BLaER1 (cell line): Measurements from ENCODE around the gene THEMIS.
"Not testable (repeated sequence)": the region's sequence is repeated elsewhere in the genome, so short reads cannot be mapped to it uniquely, and the experiment has no call there.

Experiments used
- H3K27ac ChIP-seq: shearing (Covaris generic); formaldehyde crosslinking; 2 replicates; pipeline ENCODE4 v1.8.1; 2022
- H3K27me3 ChIP-seq: shearing (Covaris generic); formaldehyde crosslinking; 2 replicates; pipeline ENCODE4 v1.8.1; 2022
- H3K36me3 ChIP-seq: shearing (Covaris generic); formaldehyde crosslinking; 2 replicates; pipeline ENCODE4 v1.8.1; 2022
- H3K4me1 ChIP-seq: shearing (Covaris generic); formaldehyde crosslinking; 2 replicates; pipeline ENCODE4 v1.8.1; 2022
- H3K4me2 ChIP-seq: shearing (Covaris generic); formaldehyde crosslinking; 2 replicates; pipeline ENCODE4 v1.8.1; 2022
- H3K4me3 ChIP-seq: shearing (Covaris generic); formaldehyde crosslinking; 2 replicates; pipeline ENCODE4 v1.8.1; 2022
- H3K9ac ChIP-seq: shearing (Covaris generic); formaldehyde crosslinking; 2 replicates; pipeline ENCODE4 v1.8.1; 2022
- H3K9me3 ChIP-seq: shearing (Covaris generic); formaldehyde crosslinking; 2 replicates; pipeline ENCODE4 v1.8.1; 2022
- H4K20me1 ChIP-seq: shearing (Covaris generic); formaldehyde crosslinking; 2 replicates; pipeline ENCODE4 v1.8.1; 2022
- Cebpa-rat ChIP-seq: shearing (Covaris generic); IDR thresholded peaks from 2 replicates; pipeline ENCODE4 v1.8.1; 2022

The THEMIS gene

DNA sequence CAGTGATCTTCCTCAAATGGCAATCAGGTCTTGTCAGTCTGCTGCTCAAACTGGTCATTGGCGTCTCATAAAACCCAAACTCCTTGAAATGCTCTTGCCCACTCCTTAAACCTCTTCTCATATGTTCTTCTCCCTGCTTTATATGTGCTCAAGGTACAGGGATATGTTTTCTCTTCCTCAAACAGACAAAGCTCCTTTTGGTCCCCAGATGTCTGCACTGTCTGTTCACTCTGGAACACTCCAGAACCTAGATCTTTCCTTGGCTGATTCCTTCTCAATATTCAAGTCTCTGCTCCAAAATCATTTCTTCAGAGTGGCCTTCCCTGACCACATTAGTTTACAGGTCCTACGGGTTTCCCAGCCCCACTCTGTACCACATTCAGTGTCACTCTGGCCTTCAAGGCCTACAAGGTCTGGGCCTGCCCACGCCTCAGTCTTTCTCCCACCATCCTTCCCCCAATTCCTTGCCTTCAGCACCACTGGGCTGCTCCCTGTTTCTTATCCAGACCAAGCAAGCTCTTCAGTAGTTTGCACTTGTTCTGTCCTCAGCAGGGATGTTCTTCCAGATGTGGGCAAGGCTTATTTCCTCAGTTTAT lies 9.0 kb downstream of the THEMIS start:
- H3K36me3 ChIP-seq: no peaks in the 10 kb centered on the region
- no peak overlapping the region for H3K4me2 ChIP-seq
- no peak overlapping the region for H3K4me3 ChIP-seq
- H3K27me3 ChIP-seq: no peaks in the 10 kb centered on the region
- no peak overlapping the region for H3K27ac ChIP-seq
- H3K9ac ChIP-seq: no peak overlapping the region
- peaks cover 13% of the 10 kb centered on the region for H3K4me1 ChIP-seq
- H3K9me3 ChIP-seq: no peaks in the 10 kb centered on the region
- H4K20me1 ChIP-seq: no peaks in the 10 kb centered on the region
- TF ChIP-seq Cebpa-rat: no peak

GRCh38 chr6:127886603-127887002 lies 14.3 kb downstream of the THEMIS start:
- Histone ChIP-seq H4K20me1 (no peaks in the 10 kb centered on the region), H3K27ac (no peak overlapping the region), H3K27me3 (no peaks in the 10 kb centered on the region), H3K9me3 (no peaks in the 10 kb centered on the region), H3K36me3 (no peaks in the 10 kb centered on the region), H3K4me3 (no peak overlapping the region), H3K4me1 (no peaks in the 10 kb centered on the region), H3K4me2 (no peak overlapping the region), H3K9ac (no peak overlapping the region)
- no peak for TF ChIP-seq Cebpa-rat

DNA sequence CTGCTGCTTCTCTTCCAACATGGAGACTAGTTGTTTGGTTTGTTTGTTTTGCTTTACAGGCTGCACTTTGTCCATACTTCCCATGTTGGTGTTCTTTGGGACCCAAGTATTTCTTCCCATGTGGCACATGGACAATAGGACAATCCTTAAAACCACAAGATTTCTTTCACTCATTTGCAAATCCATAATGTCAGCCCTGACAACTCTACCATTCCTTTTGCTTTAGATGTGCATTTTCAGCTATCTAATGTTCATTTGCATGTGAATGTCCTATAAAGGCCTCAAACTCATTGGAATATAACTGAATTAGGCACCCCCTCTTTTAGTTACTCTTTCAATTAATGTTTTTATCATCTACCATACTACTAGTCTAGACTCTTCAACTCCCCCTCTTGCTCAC lies 16.7 kb downstream of the THEMIS start:
- Histone ChIP-seq H3K27ac (no peak overlapping the region), H3K36me3 (no peaks in the 10 kb centered on the region), H3K4me1 (no peaks in the 10 kb centered on the region), H3K9me3 (no peaks in the 10 kb centered on the region), H3K27me3 (no peaks in the 10 kb centered on the region), H3K9ac (no peak overlapping the region), H4K20me1 (no peaks in the 10 kb centered on the region), H3K4me3 (no peak overlapping the region), H3K4me2 (no peak overlapping the region)
- no peak for TF ChIP-seq Cebpa-rat

- not testable (repeated sequence) for H3K4me1 ChIP-seq, H3K27ac ChIP-seq, H3K36me3 ChIP-seq, H4K20me1 ChIP-seq, H3K27me3 ChIP-seq, H3K4me3 ChIP-seq, H3K9me3 ChIP-seq, H3K4me2 ChIP-seq, H3K9ac ChIP-seq
These were observed 18.9 kb downstream of the THEMIS start for GRCh38 chr6:127881949-127882348.

- no peaks in the 10 kb centered on the region for H4K20me1 ChIP-seq
- no peaks in the 10 kb centered on the region for H3K36me3 ChIP-seq
- no peaks in the 10 kb centered on the region for H3K27me3 ChIP-seq
- no peak overlapping the region for H3K4me3 ChIP-seq
- H3K4me2 ChIP-seq: no peak overlapping the region
- H3K27ac ChIP-seq: no peak overlapping the region
- H3K9ac ChIP-seq: no peak overlapping the region
- no peaks in the 10 kb centered on the region for H3K4me1 ChIP-seq
- TF ChIP-seq Cebpa-rat: no peak
- H3K9me3 ChIP-seq: no peaks in the 10 kb centered on the region
These were observed 20.4 kb downstream of the THEMIS start for GRCh38 chr6:127880429-127880828.

- Histone ChIP-seq H3K4me2 (no peak overlapping the region), H3K4me3 (no peak overlapping the region), H3K36me3 (no peaks in the 10 kb centered on the region), H3K9me3 (no peaks in the 10 kb centered on the region), H3K27ac (no peak overlapping the region), H3K9ac (no peak overlapping the region), H4K20me1 (no peaks in the 10 kb centered on the region), H3K4me1 (no peaks in the 10 kb centered on the region), H3K27me3 (no peaks in the 10 kb centered on the region)
- TF ChIP-seq Cebpa-rat: no peak
These were observed 21.2 kb downstream of the THEMIS start for GRCh38 chr6:127879685-127880084.

- no peak for TF ChIP-seq Cebpa-rat
- H4K20me1 ChIP-seq: no peaks in the 10 kb centered on the region
- no peaks in the 10 kb centered on the region for H3K36me3 ChIP-seq
- H3K4me1 ChIP-seq: no peaks in the 10 kb centered on the region
- H3K9me3 ChIP-seq: no peaks in the 10 kb centered on the region
- no peak overlapping the region for H3K4me2 ChIP-seq
- no peak overlapping the region for H3K9ac ChIP-seq
- no peak overlapping the region for H3K4me3 ChIP-seq
- H3K27ac ChIP-seq: no peak overlapping the region
- H3K27me3 ChIP-seq: no peaks in the 10 kb centered on the region
These were observed 22.7 kb downstream of the THEMIS start for GRCh38 chr6:127878115-127878514.

- Histone ChIP-seq H3K27me3 (no peaks in the 10 kb centered on the region), H3K9me3 (no peaks in the 10 kb centered on the region), H3K36me3 (no peaks in the 10 kb centered on the region), H3K4me1 (no peaks in the 10 kb centered on the region), H4K20me1 (no peaks in the 10 kb centered on the region), H3K4me3 (no peak overlapping the region), H3K9ac (no peak overlapping the region), H3K4me2 (no peak overlapping the region), H3K27ac (no peak overlapping the region)
- no peak for TF ChIP-seq Cebpa-rat
These were observed 23.6 kb downstream of the THEMIS start for GRCh38 chr6:127877231-127877630.

- Histone ChIP-seq H4K20me1 (no peaks in the 10 kb centered on the region), H3K9me3 (no peaks in the 10 kb centered on the region), H3K27ac (no peak overlapping the region), H3K4me1 (no peaks in the 10 kb centered on the region), H3K27me3 (no peaks in the 10 kb centered on the region), H3K36me3 (no peaks in the 10 kb centered on the region), H3K4me2 (no peak overlapping the region), H3K9ac (no peak overlapping the region), H3K4me3 (no peak overlapping the region)
- TF ChIP-seq Cebpa-rat: no peak
These were observed 31.0 kb downstream of the THEMIS start for GRCh38 chr6:127869772-127870404.

- no peak overlapping the region for H3K9ac ChIP-seq
- H3K9me3 ChIP-seq: no peaks in the 10 kb centered on the region
- no peaks in the 10 kb centered on the region for H4K20me1 ChIP-seq
- no peak overlapping the region for H3K27ac ChIP-seq
- H3K36me3 ChIP-seq: no peaks in the 10 kb centered on the region
- no peak overlapping the region for H3K4me2 ChIP-seq
- no peaks in the 10 kb centered on the region for H3K4me1 ChIP-seq
- H3K4me3 ChIP-seq: no peak overlapping the region
- no peaks in the 10 kb centered on the region for H3K27me3 ChIP-seq
- no peak for TF ChIP-seq Cebpa-rat
These were observed 31.7 kb downstream of the THEMIS start for GRCh38 chr6:127869183-127869582.

GRCh38 chr6:127868338-127868737 lies 32.5 kb downstream of the THEMIS start:
- H3K27ac ChIP-seq: no peak overlapping the region
- H3K4me1 ChIP-seq: no peaks in the 10 kb centered on the region
- H3K4me2 ChIP-seq: no peak overlapping the region
- no peaks in the 10 kb centered on the region for H3K9me3 ChIP-seq
- no peak for TF ChIP-seq Cebpa-rat
- H3K9ac ChIP-seq: no peak overlapping the region
- no peaks in the 10 kb centered on the region for H3K36me3 ChIP-seq
- no peak overlapping the region for H3K4me3 ChIP-seq
- no peaks in the 10 kb centered on the region for H4K20me1 ChIP-seq
- H3K27me3 ChIP-seq: no peaks in the 10 kb centered on the region
